AG04449 (cell line): ENCODE measurements around the gene CAMK4.

Experiments used
- CTCF ChIA-PET: fragments of 350-600 bp; formaldehyde crosslinking; extraction: SDS; loops from one replicate; lab custom pipeline; 2021; ENCODE audit warnings: antibody characterized with exemption; lab: Yijun Ruan, JAX
- POLR2A ChIA-PET: fragments of 400-600, 350-600 bp; formaldehyde crosslinking; extraction: SDS; loops from one replicate; lab custom pipeline; 2020; ENCODE audit warnings: antibody characterized with exemption, inconsistent platforms; lab: Yijun Ruan, JAX
- DNase-seq: peaks from one replicate; pipeline ENCODE4 v3.0.0-alpha.2; 2010; ENCODE audit warnings: low read depth, low spot score
- H3K4me3 ChIP-seq: 2 replicates; pipeline ENCODE4 v1.5.1; 2011; ENCODE audit warnings: low read depth, mild to moderate bottlenecking, control low read depth, low read length
- TF ChIP-seq, protein P1 (sequence below): IDR thresholded peaks from one replicate; pipeline ENCODE4 v1.5.1; 2011; ENCODE audit warnings: mild to moderate bottlenecking, moderate library complexity, low read length, control low read depth, inconsistent platforms; ENCODE audit not compliant: insufficient read depth; ENCODE audit errors: missing control alignments

Gene CAMK4

DNA sequence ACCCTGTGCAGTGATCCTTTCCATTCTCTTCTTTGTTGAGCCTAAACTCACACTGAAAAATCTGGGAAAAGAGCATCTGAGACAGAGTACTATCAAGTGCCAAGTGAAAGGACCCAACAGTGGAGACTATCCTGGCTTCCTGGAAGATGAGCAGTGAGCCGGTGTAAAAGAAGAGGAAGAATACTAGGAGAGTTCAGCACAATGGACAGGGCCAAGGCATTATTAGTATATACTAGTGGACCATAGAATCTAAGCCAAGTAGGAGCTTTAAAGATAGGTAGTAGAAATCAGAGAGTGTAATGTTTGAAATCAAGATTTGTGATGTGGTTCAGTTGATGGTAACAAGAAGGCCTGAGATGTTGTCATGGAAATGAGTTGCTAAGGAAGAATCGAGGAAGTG, 140.8 kb downstream of the CAMK4 start:
- DNase-seq = no peak
- no peak overlapping the region for H3K4me3 ChIP-seq
- CTCF ChIA-PET = no interaction called here
- POLR2A ChIA-PET = no interaction called here
- TF ChIP-seq, protein P1, sequence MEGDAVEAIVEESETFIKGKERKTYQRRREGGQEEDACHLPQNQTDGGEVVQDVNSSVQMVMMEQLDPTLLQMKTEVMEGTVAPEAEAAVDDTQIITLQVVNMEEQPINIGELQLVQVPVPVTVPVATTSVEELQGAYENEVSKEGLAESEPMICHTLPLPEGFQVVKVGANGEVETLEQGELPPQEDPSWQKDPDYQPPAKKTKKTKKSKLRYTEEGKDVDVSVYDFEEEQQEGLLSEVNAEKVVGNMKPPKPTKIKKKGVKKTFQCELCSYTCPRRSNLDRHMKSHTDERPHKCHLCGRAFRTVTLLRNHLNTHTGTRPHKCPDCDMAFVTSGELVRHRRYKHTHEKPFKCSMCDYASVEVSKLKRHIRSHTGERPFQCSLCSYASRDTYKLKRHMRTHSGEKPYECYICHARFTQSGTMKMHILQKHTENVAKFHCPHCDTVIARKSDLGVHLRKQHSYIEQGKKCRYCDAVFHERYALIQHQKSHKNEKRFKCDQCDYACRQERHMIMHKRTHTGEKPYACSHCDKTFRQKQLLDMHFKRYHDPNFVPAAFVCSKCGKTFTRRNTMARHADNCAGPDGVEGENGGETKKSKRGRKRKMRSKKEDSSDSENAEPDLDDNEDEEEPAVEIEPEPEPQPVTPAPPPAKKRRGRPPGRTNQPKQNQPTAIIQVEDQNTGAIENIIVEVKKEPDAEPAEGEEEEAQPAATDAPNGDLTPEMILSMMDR = no peak

DNA sequence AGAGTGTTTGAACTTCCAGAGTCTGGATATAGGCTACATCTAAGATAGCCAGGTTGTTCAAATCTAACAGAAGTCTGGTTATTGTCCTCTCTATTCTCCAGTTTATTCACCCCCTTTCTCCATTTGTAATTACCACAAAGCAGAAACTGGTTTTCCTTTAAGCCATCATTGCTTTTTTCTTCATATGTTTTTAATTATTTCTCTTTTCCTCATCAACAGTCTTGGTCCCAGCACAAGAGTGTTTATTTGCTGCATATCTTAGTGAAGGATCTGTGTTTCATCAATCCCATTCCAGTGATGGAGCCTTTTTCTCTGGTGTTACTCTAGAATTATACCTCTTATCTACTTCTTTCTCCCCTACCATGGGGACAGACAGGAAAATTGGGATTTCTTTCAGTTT, 142.2 kb downstream of the CAMK4 start:
- ChIA-PET POLR2A (no interaction called here), CTCF (no interaction called here)
- H3K4me3 ChIP-seq = no peak overlapping the region
- TF ChIP-seq, protein P1 = no peak
- no peak for DNase-seq

DNA sequence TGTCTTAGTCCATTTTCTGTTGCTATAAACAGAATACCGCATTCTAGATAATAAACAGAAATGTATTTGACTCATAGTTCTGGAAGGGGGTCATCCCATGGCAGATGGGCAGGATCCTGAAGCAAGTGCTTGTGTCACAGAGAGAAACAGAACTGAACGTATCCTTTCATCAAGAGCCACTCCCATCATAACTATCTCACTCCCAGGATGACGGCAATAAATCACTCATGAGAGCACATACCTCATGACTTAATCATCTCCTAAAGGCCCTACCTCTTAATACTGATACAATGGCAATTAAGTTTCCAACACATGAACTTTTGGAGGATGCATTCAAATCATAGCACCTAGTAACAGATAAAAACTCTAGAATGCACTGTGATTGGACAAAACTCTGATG, 142.9 kb downstream of the CAMK4 start:
- no peak for DNase-seq
- CTCF ChIA-PET = no interaction called here
- TF ChIP-seq, protein P1 = no peak
- no peak overlapping the region for H3K4me3 ChIP-seq
- POLR2A ChIA-PET = no interaction called here

DNA sequence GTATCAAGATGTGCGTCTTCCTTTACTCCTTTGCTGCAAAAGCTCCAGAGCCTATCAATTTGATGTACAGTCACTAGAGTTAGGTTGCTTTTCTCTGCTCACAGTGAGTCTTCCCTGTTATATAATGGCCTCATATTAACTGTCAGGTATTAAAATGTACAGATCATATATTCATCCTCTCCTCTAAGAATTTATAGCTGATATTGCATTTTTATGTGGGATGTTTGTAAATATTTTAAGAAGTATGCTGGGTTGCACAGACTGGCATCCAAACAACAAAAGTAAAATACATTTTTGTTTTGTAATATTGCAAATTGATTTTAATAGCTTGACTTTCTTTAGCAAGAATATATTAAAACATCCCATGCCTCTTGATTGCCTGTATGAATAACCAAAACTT, 148.6 kb downstream of the CAMK4 start:
- ChIA-PET CTCF (no interaction called here), POLR2A (no interaction called here)
- DNase-seq = no peak
- H3K4me3 ChIP-seq = no peak overlapping the region
- TF ChIP-seq, protein P1 = no peak

DNA sequence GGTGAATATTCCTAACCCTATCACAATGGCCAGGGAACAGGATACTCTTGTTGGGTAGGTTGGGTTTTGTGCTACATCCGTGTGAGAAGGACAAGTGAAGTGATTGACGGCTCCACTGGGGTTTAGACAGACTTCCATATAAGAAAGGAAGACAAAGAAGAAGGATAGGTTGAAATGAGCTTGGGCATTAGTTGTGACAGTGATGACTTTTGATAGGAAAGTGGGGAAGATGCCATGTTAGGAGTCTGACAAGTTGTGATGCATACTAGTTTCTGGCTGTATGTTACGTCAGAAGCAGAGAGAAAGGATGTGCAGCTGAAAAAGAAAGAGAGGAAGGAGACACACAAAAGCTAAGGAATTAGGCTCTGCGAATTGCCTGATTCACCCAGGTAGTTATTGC, 150.2 kb downstream of the CAMK4 start:
- DNase-seq = no peak
- CTCF ChIA-PET = no interaction called here
- no peak overlapping the region for H3K4me3 ChIP-seq
- POLR2A ChIA-PET = no interaction called here
- TF ChIP-seq, protein P1 = no peak

DNA sequence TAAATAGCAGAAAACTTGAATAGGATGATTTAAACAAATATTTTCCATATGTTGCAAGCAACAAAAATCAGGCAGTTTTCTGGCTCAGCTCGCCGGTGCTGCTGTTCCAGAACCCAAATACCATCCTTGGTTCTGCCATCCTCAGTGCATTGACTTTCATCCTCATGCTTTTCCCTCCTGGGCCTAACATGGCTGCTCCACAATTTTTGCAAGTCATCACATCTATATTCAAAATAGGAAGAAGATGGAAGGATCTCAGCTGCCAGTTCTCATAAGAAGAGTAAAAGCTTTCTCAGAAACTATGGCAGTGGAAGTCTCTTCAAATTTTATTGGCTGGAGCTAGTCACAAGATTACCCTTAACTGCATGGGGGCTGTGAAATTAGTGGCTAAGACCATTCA, 151.5 kb downstream of the CAMK4 start:
- TF ChIP-seq, protein P1 = no peak
- POLR2A ChIA-PET = no interaction called here
- no peak for DNase-seq
- no peak overlapping the region for H3K4me3 ChIP-seq
- CTCF ChIA-PET = no interaction called here
